HG03064 (cell line): ENCODE results near the gene ADRB1.

Experiments
- ATAC-seq: cut with Tn5 transposase; IDR thresholded peaks from one replicate; pipeline ENCODE4 v1.9.1; 2021; ENCODE audit warnings: low read depth; ENCODE audit not compliant: unreplicated experiment

The ADRB1 gene

DNA sequence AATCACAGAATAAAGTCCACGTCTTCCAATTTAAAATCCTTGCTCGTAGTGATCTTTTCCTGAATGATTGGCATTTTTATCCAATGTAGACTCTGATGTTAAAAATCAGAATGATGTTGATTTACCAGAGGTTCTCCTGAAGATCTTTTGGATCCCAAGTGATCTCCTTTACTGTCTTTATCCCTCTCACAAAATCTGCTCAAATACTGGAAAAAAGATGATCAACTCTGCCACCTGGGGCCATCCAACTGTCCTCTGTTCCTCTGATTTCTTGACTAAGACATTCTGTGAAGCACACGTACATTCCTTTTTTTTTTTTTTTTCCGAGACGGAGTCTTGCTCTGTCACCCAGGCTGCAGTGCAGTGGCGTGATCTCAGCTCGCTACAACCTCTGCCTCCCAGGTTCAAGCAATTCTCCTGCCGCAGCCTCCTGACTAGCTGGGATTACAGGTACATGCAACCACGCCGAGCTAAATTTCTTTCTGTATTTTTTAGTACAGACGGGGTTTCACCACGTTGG, 18.0 kb upstream of the ADRB1 start:
- ATAC-seq, result no peak

DNA sequence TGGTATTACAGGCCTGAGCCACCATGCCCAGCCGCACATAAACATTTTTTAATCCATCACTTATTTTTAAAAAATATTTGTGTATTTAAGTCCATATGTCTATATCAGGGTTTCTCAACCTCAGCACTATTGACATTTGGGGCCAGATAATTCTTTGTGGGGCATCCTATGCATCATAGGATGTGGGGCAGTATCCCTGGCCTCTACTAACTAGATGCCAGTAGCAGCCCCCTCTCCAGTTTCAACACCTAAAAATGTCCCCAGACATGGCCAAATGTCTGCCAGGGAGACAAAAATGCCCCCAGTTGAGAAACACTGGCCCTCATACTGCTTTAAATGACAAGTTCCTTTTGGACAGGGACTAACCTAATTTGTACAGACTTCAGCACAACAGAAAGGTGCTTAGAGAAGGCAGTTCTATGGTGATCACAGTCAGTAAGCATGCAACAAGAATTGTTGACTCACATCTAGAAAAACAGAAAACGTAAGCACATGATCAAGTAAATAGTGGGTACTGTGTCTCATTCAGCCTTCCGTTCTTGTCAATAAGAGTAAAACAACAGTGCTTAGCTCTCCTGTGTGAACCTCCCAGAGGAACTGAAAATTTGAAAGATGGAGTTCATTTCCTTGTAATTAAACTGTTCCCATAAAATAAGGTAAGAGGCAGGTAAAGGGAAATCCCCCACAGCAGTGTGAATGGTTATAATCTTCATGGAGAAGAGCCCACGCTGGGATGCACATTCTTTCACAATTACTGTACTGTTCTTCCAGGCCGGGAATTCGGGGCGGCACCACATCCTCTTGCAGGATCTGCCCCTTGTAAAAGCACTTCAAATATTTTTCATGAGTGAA, 17.3 kb upstream of the ADRB1 start:
- no peak for ATAC-seq

DNA sequence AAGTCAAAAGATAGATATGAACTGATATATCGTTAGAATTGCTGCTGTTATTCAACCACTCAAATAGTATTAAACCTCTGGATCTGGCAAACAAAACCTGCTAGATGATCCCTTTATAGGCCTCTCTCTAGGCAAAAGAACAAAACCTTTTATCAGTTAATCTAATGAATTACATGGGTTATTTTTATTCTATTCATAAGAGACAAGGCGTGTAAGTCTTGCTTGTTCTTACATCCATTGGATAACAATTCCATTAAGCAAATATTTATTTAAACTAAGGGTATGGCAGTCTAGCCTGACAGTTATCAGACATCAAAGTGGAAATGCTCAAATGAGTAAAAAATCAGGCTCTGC, 16.6 kb upstream of the ADRB1 start:
- ATAC-seq, result no peak

DNA sequence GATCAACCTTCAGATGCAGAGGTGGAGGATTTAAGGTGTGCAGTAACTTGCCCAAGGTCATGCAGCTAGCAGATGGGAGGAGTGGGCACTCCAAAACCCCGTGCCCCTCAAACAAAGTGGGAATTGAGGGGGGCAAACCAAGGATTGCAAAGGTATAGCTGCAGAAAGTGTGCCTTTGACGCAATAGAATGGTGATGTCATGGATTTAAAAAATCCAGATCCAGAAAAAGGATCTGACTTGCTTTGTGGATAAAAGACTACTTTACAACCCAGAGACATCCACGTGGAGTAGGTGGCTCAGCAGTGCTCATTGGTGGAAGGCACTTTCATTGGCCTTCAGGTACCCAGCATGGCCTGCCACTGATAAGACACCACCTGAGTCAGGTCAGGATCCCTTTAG, 15.7 kb upstream of the ADRB1 start:
- ATAC-seq, result no peak

DNA sequence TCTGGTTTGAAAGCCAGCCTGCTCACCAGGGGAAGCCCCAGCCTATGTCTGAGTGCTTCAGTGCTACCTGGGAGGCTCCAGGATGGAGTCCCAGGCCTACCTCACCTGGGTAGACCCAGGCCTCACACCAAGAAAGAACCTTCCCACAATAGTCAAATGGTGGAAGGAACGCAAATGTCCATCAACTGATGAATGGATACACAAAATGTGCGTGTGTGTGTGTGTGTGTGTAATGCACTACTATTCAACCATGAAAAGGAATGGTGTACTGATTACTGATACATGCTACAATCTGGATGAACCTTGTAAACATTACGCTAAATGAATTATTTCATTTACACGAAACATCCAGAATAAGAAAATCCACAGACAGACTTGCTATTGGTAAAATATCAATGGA, 15.2 kb upstream of the ADRB1 start:
- no peak for ATAC-seq

DNA sequence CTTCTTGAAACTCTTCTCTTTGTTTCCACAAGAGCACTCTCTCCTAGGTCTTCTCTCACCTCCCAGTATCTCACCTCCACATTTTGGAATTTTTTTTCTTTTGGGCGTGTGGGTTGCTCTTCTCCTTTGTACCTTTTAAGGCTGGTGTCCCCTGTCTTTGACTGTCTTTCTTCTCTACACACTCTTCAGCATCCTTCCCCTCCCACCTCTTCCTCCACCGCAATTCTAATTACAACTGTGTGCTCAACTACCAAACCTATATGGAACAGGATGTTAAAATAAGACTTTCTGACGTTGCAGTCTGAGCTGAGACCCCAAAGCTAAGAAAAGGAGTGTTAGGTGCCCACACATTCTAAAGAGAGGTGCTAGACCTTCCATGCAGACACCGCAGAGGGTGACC, 14.0 kb upstream of the ADRB1 start:
- ATAC-seq, result no peak

DNA sequence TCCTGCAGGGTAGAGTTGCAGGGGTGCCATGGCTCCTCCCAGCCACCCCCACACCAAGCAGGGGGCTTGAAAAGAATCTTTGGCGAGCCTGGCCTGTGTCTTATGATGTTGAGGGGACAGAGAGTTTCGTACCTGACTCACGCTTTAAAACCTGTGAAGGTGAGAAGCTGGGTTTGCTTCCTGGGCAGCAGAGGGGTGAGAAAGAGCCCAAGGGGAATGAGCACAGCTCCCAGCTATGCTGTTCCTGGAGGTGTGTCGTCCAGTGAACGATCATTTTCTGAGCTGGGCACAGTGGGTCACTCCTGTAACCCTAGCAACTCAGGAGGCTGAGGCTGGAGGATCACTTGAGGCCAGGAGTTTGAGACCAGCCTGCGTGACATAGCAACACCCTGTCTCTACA, 13.5 kb upstream of the ADRB1 start:
- ATAC-seq, result no peak

DNA sequence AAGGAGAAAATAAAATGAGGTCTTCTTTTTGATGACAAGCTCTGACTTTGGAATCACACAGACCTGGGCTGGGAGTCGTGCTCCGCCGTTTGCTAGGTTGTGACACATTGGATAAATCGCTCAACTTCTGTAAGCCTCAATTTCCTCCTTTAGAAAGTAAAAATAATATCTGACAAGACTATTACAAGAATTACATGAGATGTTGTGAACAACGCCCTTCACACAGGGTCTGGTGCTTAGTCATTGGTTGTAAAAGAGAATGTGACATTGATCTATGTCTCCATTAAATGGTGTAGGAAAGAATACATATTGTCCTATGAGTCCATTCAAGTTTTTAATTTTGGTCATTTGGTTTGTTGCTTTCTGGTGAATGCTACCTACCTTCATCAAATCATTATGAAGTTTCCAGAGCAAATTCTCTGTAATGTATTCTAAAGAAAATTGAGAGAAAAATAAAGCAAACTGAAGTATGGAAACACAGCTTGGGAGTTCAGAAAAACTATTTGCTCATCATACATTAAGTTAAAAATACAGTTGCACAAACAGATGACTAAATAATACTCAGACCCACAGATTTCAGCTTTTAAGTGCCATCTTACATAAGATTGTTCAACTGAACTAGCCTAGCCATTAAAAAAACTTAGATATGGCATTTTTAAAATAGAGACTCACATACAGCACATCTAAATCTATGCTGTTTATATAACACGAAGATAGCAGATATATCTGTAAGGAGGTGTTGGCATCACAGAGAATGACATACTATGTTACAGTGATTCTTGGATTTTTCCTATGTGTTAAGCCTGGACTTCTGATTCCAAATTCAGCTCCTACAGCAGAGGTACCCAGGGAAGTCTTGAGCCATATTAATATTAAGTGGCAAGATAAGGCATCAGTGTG, 12.3 kb upstream of the ADRB1 start:
- ATAC-seq, result no peak

DNA sequence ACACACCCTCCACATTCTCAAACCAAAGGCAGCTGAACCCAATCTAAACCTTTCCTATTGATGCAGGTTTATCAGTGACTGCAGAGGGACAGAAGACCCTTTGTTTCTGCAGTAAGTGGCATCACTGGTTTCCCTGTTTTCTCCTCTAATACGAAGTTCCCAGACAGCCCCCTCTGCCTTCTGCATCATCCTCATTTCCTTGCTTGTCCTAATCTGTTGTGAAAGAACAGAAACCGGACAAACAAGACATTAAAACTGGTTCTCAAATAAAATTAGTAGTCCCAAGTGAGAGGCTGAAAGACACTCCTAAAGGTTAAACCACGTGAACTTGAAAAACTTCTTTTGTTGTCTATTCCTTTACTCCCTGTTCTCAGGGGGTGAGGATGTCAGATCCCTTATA, 10.1 kb upstream of the ADRB1 start:
- no peak for ATAC-seq

DNA sequence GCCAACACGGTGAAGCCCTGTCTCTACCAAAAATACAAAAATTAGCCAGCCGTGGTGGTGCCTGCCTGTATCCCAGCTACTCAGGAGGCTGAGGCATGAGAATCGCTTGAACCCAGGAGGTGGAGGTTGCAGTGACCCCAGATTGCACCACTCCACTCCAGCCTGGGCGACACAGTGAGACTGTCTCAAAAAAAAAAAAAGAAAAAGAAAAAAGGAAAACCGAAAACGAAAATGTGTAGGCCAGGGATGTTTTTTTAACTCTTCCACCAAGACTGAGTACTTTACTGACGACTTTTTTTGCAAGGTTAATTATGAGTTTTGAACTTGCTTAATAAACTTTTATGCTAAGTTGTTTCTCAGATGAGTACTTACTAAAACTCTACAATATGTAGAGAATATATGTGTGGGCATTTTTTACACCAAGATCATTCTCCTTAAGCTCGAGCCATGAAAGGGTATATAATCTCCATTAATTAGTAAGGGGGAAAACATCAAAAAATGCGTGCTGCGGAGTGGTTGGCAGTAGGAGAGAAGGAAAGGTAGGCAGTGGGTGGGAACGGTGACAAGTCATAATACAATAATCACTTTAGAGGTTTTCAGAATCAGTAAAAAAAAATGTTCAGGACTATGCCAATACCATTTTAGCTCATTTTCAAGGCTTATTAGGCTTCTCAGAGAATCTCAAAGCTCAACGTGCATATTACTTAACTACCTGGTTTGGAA, 8.6 kb upstream of the ADRB1 start:
- no peak for ATAC-seq

DNA sequence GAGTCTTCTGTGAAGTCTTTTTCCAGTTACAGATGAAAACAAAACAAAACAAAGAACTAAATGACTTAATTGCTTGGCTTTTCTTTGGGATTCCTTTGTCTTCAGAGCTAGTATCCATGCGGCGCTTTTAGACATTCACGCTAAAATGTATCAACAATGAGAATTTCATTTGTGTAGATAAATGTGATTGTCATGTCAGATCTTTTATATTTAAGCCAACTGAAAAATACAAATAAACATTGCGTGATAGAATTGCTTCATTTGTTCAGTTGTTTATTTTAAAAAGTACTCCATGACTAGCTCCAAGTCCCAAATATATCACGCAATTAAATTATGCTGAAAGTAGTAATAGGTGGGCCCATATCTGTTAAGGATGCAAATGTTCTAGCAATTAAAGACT, 7.9 kb upstream of the ADRB1 start:
- ATAC-seq, result no peak

DNA sequence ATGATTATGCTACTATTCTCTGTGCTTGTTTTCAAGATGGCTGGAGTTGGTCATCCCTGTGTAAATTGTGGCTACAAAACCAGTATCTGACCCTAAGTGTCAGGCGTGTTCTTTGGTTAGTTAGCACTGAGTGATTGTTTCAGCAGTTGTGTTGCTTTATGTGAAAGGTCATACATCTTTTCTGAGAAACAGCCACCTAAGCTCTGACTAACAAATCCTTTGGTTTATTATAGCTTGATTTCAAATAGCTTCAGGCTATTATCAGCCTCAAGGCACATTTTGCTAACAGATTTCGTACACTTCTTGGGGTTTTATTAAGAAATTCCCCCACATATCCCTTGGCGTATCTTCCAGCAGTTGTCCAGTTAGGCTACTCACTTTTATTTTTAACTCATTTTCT, 4.8 kb upstream of the ADRB1 start:
- no peak for ATAC-seq

DNA sequence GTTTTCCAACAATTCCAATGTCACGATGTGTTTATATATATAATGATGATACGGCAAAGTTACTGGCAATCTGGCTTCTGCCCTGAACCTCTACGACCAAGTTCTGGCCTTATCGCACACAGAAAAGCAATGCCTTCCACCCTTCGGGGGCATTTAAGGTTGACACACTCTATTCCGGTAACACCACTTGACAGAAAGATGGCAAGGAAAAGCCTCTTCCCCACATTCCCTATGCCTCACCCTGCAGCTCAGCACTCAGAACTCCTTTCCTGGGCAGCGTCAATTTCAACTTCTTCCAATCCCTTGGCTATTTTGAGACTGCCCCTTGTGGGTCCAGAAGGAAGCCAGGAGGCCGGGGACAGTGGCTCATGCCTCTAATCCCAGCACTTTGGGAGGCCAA, 2.5 kb upstream of the ADRB1 start:
- no peak for ATAC-seq

DNA sequence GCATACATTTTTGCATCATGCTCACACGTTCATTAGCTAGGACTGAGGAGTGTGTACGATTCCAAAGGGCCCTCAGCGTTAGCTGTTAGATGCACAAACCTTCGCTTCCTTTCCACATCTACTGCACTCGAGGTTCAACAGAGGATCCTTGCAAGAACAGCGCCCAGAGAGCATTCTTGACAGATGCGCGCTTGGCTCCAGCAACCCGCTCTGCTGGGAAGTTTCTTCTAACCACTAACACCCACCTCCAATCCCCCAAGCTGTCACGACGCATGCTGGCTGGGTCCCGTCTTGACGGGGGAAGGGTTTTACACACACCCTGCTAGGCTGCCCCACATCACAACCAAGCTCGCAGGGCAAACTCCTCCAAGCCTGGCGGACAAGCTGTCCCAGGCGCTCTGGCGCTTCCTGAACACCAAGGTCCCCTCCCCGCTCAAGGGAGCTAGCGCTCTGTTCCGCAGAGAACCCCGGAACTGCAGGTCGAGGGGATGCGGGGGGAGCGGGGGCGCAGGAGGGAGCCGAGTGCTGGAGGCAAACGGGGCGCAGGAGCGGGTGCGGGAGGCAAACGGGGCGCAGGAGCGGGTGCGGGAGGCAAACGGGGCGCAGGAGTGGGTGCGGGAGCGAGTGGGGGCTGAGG, 653 bp upstream of the ADRB1 start:
- no peak for ATAC-seq

DNA sequence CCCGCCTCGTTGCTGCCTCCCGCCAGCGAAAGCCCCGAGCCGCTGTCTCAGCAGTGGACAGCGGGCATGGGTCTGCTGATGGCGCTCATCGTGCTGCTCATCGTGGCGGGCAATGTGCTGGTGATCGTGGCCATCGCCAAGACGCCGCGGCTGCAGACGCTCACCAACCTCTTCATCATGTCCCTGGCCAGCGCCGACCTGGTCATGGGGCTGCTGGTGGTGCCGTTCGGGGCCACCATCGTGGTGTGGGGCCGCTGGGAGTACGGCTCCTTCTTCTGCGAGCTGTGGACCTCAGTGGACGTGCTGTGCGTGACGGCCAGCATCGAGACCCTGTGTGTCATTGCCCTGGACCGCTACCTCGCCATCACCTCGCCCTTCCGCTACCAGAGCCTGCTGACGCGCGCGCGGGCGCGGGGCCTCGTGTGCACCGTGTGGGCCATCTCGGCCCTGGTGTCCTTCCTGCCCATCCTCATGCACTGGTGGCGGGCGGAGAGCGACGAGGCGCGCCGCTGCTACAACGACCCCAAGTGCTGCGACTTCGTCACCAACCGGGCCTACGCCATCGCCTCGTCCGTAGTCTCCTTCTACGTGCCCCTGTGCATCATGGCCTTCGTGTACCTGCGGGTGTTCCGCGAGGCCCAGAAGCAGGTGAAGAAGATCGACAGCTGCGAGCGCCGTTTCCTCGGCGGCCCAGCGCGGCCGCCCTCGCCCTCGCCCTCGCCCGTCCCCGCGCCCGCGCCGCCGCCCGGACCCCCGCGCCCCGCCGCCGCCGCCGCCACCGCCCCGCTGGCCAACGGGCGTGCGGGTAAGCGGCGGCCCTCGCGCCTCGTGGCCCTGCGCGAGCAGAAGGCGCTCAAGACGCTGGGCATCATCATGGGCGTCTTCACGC, 825 bp downstream of the ADRB1 start:
- no peak for ATAC-seq

DNA sequence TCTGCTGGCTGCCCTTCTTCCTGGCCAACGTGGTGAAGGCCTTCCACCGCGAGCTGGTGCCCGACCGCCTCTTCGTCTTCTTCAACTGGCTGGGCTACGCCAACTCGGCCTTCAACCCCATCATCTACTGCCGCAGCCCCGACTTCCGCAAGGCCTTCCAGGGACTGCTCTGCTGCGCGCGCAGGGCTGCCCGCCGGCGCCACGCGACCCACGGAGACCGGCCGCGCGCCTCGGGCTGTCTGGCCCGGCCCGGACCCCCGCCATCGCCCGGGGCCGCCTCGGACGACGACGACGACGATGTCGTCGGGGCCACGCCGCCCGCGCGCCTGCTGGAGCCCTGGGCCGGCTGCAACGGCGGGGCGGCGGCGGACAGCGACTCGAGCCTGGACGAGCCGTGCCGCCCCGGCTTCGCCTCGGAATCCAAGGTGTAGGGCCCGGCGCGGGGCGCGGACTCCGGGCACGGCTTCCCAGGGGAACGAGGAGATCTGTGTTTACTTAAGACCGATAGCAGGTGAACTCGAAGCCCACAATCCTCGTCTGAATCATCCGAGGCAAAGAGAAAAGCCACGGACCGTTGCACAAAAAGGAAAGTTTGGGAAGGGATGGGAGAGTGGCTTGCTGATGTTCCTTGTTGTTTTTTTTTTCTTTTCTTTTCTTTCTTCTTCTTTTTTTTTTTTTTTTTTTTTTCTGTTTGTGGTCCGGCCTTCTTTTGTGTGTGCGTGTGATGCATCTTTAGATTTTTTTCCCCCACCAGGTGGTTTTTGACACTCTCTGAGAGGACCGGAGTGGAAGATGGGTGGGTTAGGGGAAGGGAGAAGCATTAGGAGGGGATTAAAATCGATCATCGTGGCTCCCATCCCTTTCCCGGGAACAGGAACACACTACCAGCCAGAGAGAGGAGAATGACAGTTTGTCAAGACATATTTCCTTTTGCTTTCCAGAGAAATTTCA, 1.7 kb downstream of the ADRB1 start:
- no peak for ATAC-seq

DNA sequence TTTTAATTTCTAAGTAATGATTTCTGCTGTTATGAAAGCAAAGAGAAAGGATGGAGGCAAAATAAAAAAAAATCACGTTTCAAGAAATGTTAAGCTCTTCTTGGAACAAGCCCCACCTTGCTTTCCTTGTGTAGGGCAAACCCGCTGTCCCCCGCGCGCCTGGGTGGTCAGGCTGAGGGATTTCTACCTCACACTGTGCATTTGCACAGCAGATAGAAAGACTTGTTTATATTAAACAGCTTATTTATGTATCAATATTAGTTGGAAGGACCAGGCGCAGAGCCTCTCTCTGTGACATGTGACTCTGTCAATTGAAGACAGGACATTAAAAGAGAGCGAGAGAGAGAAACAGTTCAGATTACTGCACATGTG, 2.4 kb downstream of the ADRB1 start:
- ATAC-seq, result no peak

DNA sequence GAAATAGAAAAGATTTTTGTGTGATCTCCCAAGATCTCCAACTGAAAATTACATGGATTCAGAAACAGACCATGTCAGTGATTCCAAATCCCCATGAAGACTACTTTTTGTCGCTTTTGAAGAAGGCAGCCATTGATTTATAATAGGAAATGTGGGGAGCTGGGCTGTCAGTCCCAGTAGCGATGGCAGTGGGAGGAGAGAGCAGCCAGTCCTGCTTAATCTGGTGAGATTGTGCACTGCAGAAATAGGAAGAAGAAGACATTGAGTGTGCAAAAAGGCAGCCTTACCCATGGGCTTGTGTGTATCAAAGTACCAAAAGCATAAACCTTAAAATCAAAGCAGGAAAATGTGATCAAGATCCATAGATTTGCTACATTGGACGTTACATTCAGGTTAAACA, 4.8 kb downstream of the ADRB1 start:
- no peak for ATAC-seq

DNA sequence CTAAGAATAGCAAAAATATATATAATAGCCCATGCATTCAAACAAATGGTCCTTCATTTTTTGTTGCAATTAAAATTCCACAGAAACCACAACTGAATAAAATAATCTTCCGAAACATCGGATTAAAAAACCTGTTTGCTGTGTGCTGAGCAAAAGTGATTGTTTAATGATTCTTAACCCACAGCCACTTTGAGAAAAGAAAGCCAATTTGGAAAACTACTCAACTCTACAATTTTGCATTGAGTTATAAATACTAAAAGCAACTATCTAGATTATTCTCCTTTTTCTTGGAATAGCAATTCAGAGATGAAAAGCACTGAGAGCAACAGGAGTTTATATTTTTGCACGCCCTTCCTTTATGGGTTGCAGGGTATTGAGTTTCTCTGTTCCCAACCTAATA, 8.0 kb downstream of the ADRB1 start:
- no peak for ATAC-seq
